Skeletal muscle tissue (tissue), 4 donors: ENCODE measurements around the gene SCYGR4. TPM values are rescaled to one million over a fixed set of nuclear protein-coding genes. Genes with fewer than 3 reads are reported as not detected.
"Not testable (repeated sequence)": the region's sequence is repeated elsewhere in the genome, so short reads cannot be mapped to it uniquely, and the experiment has no call there.

Experiments
- H3K27ac ChIP-seq: one replicate; pipeline ENCODE4 v1.7.0; 2013; ENCODE audit warnings: mild to moderate bottlenecking, low read depth, low read length, inconsistent platforms
- H3K27me3 ChIP-seq, 3 donors: one replicate each; pipeline ENCODE4 v1.7.0; 2013; ENCODE audit warnings: low read length in 3 of 3; ENCODE audit not compliant: control insufficient read depth in 3 of 3, insufficient read depth in 3 of 3
- H3K36me3 ChIP-seq, 3 donors: one replicate each; pipeline ENCODE4 v1.7.0; 2013; ENCODE audit warnings: low read length in 3 of 3; ENCODE audit not compliant: control insufficient read depth in 3 of 3, insufficient read depth in 3 of 3
- H3K4me1 ChIP-seq, 3 donors: one replicate each; pipeline ENCODE4 v1.7.0; 2013; ENCODE audit warnings: low read length in 3 of 3, mild to moderate bottlenecking in 3 of 3; ENCODE audit not compliant: control insufficient read depth in 3 of 3, insufficient read depth in 3 of 3
- H3K4me3 ChIP-seq, 3 donors: one replicate each; pipeline ENCODE4 v1.7.0; 2013; ENCODE audit warnings: low read length in 3 of 3
- H3K9ac ChIP-seq, 3 donors: one replicate each; pipeline ENCODE4 v1.7.0; 2013; ENCODE audit warnings: low read length in 3 of 3, mild to moderate bottlenecking in 3 of 3, moderate library complexity in 2 of 3, low read depth in 1 of 3
- H3K9me3 ChIP-seq, 3 donors: one replicate each; pipeline ENCODE4 v1.7.0; 2013; ENCODE audit warnings: low read length in 3 of 3; ENCODE audit not compliant: control insufficient read depth in 3 of 3
- total RNA-seq: library from RNA; depleted of rRNA; stranded (reverse); fragments of >200 nt; gene quantifications from one replicate; pipeline ENCODE4 v1.2.3, GENCODE V29; 2014
- donor health status: Osteomylitis.

SCYGR4 gene
- total RNA-seq, 1 donor from 2014 or later: not detected

GRCh38 chr2:227657199-227657845 lies 40.0 kb downstream of the SCYGR4 start:
- H3K9me3 ChIP-seq: no peaks in the 10 kb centered on the region

DNA sequence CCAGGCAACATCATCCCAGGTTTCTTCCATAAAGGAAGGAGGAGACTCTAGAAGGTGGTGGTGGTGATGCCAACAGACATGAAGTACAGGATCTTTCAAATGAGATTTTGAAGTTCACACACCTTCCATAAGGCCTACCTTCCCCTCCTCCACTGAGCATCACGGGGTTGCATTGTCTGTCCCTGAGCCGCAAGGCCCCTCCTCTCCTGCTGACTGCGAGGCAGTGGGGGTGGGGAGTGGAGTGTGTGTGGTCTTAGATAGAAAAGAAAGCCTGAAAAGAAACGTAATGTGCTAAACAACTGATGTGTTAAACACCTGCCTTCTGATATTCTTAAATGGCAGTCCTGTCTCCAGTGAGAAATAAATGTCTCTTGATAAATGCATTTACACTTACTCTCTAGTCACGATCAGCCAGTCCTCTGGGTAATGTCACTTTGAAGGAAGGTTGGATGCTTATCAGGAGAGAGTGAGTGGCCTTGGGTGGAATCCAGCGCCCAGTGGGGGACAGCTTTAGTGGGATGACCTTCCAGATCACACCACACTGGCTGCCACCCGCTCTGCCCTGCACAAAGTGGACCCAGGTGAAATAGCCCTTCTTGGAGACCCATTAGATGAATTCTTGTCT lies 43.8 kb downstream of the SCYGR4 start:
- Histone ChIP-seq H3K36me3 (no peaks in the 10 kb centered on the region), H3K4me3 (no peak overlapping the region), H3K9ac (peak overlapping the region in 1 of 3 donors; percentile 33), H3K4me1 (no peaks in the 10 kb centered on the region), H3K27ac (no peak overlapping the region), H3K9me3 (no peaks in the 10 kb centered on the region), H3K27me3 (no peaks in the 10 kb centered on the region)

More at GRCh38 chr2:227657199-227657845, 40.0 kb downstream of the SCYGR4 start:
- Histone ChIP-seq H3K27ac (no peak overlapping the region), H3K36me3 (no peaks in the 10 kb centered on the region), H3K27me3 (no peaks in the 10 kb centered on the region), H3K4me3 (no peak overlapping the region), H3K4me1 (no peaks in the 10 kb centered on the region), H3K9ac (no peak overlapping the region)

DNA sequence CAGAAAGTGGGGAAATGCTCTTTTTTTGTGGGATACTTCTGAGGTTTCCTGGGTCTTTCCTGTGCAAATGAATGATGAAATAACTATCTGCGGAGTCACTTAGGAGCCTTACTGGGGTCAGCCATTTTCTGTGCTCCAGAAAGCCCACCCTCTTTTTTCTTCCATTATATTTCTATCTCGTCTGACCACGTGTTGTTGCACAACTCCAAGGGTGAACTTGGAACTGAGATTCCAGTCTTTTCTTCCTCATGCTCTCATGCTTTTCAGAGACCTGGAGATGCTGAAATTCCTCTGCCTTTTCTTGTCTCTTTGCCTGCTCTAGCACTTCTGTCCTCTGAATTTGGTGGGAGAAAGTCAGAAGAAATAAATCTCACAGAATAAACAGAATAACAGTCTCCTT lies 44.5 kb downstream of the SCYGR4 start:
- Histone ChIP-seq H3K4me1 (no peaks in the 10 kb centered on the region), H3K36me3 (no peaks in the 10 kb centered on the region), H3K27me3 (no peaks in the 10 kb centered on the region), H3K4me3 (no peak overlapping the region), H3K9ac (no peak overlapping the region), H3K9me3 (no peaks in the 10 kb centered on the region), H3K27ac (no peak overlapping the region)

GRCh38 chr2:227665189-227665940 lies 48.1 kb downstream of the SCYGR4 start:
- H3K9ac ChIP-seq: no peak overlapping the region
- no peak overlapping the region for H3K27ac ChIP-seq
- H3K36me3 ChIP-seq: no peaks in the 10 kb centered on the region
- H3K4me1 ChIP-seq: no peaks in the 10 kb centered on the region
- no peaks in the 10 kb centered on the region for H3K9me3 ChIP-seq
- H3K27me3 ChIP-seq: no peaks in the 10 kb centered on the region
- H3K4me3 ChIP-seq: no peak overlapping the region

DNA sequence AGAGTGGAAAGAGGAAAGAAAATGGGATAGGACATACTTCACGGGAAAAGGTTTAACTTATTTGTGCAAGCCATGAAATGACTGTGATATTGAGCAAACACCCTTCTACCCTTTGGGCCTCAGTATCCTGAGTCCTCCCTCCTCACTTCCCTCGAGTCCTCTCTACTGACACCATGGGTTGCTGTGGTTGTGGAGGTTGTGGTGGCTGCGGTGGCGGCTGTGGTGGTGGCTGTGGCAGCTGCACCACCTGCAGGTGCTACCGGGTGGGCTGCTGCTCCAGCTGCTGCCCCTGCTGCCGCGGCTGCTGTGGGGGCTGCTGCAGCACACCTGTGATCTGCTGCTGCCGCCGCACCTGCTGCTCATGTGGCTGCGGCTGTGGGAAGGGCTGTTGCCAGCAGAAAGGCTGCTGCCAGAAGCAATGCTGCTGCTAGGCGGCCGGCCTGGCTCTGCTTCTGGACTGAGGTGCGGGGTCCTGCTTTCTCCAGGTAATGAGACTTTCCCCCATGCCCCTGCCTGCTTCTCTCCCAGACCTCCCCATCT lies 49.4 kb downstream of the SCYGR4 start, which contains the start of gene SCYGR5:
Gene SCYGR5 (plus strand): TSS at position 174 of the 540 bp plus-strand sequence. CDS start 0 bp downstream, at position 174.
- not testable (repeated sequence) for H3K27me3 ChIP-seq, H3K9ac ChIP-seq, H3K27ac ChIP-seq, H3K9me3 ChIP-seq, H3K4me1 ChIP-seq, H3K4me3 ChIP-seq, H3K36me3 ChIP-seq

Other genes starting within 250 kb of the SCYGR4 start
- not detected for gene TM4SF20, start 238.2 kb upstream of the SCYGR4 start, total RNA-seq
- gene SCYGR1, start 229.5 kb upstream of the SCYGR4 start, total RNA-seq: not detected
- gene AGFG1, start 145.3 kb upstream of the SCYGR4 start, total RNA-seq: 20.9 TPM
- gene SCYGR2, start 18.6 kb upstream of the SCYGR4 start, total RNA-seq: not detected
- not detected for gene SCYGR3, start 2.7 kb upstream of the SCYGR4 start, total RNA-seq
- not detected for gene SCYGR5, start 49.3 kb downstream of the SCYGR4 start, total RNA-seq
- 4.2 TPM for gene SLC19A3, start 100.5 kb downstream of the SCYGR4 start, total RNA-seq
- gene SCYGR6, start 107.3 kb downstream of the SCYGR4 start, total RNA-seq: not detected
- not detected for gene SCYGR7, start 110.8 kb downstream of the SCYGR4 start, total RNA-seq
- gene SCYGR8, start 128.4 kb downstream of the SCYGR4 start, total RNA-seq: not detected
- not detected for gene CCL20, start 196.3 kb downstream of the SCYGR4 start, total RNA-seq